ENCODE data around the gene SPATA31D3.
"Not testable (repeated sequence)": the region's sequence is repeated elsewhere in the genome, so short reads cannot be mapped to it uniquely, and the experiment has no call there.

DNA sequence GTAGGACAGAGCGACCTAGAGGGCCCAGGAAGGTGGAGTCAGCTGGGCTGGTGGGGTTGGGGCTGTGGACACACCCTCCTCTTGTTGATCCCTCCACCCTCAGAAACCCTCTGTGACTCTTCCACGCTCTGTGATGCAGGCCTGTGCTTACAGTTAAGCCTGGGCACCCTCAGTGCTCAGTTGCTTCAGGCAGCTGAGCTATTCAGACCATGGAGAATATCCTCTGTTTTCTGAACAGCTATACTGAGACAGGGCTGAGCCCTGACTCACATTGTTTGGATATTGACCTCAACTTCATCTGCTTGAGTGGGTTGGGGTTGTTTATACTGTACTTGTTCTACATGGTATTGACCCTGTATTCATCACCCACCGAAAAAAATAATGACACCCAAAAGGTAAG lies 15.0 kb upstream of the SPATA31D3 start, which contains the start of gene SPATA31D4:
- TF ChIP-seq SUZ12 (IDR thresholded peaks at IDR 0.05; ENCODE audit: extremely low read depth, insufficient read depth, insufficient read length); ZNF274 (IDR thresholded peaks at IDR 0.05; ENCODE audit: low read depth, low read length): not testable (repeated sequence)

Measured in NT2/D1 (cell line).